GM19452 (cell line): ENCODE results near the gene AS3MT.
"Not testable (repeated sequence)": the region's sequence is repeated elsewhere in the genome, so short reads cannot be mapped to it uniquely, and the experiment has no call there.

Experiments used
- ATAC-seq: cut with Tn5 transposase; IDR thresholded peaks from one replicate; pipeline ENCODE4 v1.9.1; 2021; ENCODE audit not compliant: unreplicated experiment

The AS3MT gene

DNA sequence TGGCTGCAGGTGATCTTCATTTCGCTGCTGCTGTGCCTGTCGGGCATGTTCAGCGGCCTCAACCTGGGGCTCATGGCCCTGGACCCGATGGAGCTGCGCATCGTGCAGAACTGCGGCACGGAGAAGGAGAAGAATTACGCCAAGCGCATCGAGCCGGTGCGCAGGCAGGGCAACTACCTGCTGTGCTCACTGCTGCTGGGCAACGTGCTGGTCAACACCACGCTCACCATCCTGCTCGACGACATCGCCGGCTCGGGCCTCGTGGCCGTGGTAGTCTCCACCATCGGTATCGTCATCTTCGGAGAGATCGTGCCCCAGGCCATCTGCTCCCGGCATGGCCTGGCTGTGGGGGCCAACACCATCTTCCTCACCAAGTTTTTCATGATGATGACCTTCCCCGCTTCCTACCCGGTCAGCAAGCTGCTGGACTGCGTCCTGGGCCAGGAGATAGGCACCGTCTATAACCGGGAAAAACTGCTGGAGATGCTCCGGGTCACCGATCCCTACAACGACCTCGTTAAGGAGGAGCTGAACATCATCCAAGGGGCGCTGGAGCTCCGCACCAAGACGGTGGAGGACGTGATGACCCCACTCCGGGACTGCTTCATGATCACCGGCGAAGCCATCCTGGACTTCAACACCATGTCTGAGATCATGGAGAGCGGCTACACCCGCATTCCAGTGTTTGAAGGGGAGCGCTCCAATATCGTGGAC lies 50.1 kb downstream of the AS3MT start:
- no peak for ATAC-seq

DNA sequence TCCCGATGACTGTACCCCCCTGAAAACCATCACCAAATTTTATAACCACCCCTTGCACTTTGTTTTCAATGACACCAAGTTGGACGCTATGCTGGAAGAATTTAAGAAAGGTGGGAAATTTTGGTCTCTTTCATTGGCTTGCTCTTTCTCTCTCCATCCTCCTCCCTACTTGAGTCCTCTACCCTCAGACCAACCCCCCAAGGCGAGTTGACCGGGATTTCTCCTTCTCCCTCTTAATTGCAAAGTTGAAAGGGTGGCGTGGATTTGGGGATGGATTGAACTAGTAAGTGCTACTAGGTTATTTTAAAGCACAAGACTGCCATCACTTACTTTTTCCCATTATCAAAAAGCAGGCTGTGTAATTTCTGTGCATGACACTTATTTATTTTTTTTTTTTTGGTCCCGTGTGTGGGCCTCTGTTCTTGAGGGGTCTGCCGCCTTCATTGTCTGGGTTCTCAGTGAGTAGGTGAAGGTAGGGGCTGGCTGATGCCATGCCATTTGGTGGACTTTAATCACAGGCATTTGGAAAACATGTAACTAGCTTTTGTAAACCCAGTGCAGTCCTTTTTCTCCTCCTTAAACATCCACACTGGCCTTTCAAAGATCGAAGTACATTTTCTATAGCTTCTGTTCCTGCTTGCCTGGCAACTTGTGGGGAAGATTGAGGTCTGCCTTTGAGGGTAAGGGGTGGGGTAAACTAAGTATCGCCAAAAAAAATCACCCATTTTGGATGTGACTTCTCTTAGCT lies 50.9 kb downstream of the AS3MT start:
- no peak for ATAC-seq

- no peak for ATAC-seq
Measured at GRCh38 chr10:102923601-102924000, 54.3 kb downstream of the AS3MT start.

DNA sequence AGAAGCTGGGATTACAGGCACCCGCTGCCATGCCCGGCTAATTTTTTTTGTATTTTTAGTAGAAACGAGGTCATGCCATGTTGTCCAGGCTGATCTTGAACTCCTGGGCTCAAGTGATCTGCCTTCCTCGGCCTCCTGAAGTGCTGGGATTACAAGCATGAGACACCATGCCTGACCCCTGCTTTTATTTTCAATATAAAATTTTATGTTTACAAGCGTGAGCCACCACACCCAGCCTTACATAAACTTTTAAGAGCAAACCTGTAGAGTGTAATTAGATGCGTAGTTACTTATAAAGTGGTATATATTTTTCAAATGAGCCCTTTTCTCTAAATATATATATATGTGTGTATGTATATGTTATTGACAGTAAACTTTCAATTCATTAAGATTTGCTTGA lies 57.6 kb downstream of the AS3MT start:
- ATAC-seq, result no peak

DNA sequence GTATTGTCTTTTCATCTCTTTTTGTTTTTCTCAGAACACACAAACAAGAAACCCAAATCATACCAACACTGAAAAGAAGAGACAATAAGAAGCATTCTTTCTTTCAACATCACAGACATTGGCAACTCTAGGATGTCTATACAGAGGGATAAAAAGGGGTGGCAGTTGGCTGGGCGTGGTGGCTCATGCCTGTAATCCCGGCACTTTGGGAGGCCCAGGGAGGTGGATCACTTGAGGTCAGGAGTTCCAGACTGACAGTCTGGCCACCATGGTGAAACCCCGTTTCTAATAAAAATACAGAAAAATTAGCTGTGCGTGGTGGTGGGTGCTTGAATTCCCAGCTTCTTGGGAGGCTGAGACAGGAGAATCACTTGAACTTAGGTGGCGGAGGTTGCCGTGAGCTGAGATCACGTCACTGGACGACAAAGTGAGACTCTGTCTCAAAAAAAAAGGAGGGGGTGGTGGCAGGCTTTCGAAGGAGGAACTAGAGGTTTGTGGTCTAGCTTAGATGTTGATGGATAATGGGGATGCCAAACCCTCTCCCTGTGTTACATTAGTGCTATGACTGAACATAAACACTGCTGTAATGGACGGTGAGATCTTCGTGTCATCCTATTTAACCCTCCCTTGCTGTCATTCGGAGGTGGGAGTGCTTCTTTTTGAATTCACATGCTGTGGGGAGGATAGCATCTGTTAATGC lies 58.2 kb downstream of the AS3MT start:
- ATAC-seq, result no peak

DNA sequence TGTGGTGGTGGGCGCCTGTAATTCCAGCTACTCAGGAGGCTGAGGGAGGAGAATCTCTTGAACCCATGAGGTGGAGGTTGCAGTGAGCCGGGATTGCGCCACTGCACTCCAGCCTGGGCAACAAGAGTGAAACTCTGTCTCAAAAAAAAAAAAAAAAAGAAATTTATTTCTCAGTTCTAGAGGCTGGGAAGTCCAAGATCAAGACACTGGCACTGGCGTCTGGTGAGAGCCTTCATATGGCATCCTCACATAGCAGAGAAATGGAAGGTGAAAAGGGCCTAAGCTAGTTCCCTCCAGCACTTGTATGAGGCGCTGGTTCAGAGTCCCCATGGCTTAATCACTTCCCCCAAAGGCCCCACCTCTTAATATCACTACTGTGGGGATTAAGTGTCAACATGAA lies 59.2 kb downstream of the AS3MT start:
- not testable (repeated sequence) for ATAC-seq

DNA sequence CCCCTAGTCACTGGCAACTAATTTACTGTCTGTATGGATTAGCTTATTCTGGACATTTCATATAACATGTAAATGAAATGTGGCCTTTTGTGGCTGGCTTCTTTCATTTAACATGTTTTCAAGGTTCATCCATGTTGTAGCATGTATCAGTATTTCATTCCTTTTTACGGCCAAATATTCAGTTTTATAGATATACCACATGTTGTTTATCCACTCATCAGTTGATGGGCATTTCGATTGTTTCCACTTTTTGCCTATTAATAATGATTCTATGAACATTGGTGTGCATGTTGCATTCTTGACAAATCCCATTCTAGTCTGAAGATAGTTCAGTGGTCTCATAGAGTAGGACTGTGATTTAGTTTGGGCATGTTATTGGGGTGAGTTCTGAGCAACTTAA lies 61.5 kb downstream of the AS3MT start:
- no peak for ATAC-seq

DNA sequence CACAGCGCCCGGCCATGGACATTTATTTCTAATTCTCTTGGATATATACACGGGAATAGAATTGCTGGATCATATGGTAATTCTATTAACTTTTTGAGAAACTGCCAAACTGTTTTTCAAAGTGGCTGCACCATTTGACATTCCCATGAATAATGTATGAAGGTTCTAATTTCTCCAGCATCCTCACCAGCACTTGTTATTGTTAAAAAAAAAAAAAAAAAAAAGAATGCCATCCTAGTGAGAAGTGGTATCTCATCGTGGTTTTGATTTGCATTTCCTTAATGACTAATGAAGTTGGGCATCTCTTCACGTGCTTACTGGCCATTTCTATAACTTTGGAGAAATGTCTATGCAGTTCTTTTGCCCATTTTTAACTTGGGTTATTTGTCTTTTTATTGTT lies 62.4 kb downstream of the AS3MT start:
- ATAC-seq, result no peak

DNA sequence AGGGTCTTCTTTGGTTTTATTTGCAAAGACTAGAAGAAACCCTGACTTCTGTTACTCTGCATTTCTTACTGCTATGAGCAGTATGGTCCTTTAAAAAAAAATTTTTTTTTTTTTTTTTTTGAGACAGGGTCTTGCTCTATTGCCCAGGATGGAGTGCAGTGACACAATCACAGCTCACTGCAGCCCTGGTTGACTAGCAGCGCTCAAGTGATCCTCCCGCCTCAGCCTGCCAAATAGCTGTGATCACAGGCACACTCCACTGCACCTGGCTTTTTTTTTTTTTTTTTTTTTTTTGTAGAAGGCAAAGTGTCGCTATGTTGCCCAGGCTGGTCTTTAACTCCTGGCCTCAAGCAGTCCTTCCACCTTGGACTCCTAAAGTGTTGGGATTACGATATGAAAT lies 66.2 kb downstream of the AS3MT start:
- no peak for ATAC-seq

GRCh38 chr10:102935939-102936605 lies 66.8 kb downstream of the AS3MT start:
- no peak for ATAC-seq

GRCh38 chr10:102941401-102941800 lies 72.1 kb downstream of the AS3MT start:
- no peak for ATAC-seq

GRCh38 chr10:102945449-102945848 lies 76.2 kb downstream of the AS3MT start:
- ATAC-seq, result no peak

- no peak for ATAC-seq
Measured at GRCh38 chr10:102945962-102946361, 76.7 kb downstream of the AS3MT start.

DNA sequence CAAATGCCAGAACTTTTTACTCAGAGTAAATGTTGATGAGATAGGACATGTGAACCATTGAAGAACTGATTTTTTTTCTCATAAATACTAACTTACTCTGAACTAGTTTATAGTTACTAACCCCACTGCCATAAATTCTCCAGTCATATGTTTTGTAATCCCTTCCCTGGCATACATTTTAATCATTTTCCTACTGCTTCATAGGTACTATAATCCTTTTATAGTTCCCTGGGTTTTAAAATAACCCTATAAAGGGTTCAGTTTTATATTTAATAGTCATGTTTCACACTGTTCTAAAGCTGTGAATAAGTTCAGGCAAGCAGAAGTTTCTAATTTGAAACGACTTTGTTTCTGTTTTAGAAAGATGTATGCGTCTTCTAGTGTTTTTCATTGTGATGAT lies 77.7 kb downstream of the AS3MT start:
- no peak for ATAC-seq

DNA sequence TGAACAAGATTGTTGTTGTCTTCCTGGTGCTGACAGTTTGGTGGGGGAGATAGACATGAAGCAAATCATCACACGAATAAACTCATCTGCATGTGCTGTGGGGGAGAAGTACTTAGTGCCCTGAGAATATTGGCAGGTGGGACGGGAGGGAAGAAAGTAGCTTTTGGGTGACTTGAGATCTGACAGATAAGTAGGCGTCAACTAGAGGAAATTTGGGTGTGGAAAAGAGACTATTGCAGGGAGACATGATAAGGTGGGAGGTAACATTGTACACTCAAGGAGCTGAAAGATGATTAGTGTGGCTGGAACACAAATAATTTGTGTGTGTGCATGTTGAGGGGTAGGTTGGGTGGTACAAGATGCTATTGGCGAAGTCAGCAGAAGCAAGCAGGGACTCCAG lies 78.9 kb downstream of the AS3MT start:
- ATAC-seq, result no peak

GRCh38 chr10:102948786-102949185 lies 79.5 kb downstream of the AS3MT start:
- ATAC-seq, result no peak

GRCh38 chr10:102949916-102950315 lies 80.6 kb downstream of the AS3MT start:
- ATAC-seq, result no peak

DNA sequence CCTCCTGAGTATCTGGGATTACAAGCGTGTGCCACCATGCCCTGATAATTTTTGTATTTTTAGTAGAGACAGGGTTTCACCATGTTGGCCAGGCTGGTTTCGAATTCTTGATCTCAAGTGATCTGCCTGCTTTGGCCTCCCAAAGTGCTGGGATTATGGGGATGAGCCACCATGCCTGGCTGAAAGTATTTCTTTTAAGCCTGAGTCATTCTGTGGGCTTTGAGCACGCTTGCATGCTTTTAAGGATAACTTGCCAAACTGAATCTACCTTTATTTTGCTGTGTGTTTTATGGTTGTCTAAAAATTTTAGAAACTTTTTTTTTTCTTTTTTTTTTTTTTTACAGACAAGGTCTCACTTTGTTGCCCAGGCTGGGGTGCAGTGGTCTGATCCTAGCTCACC lies 82.0 kb downstream of the AS3MT start:
- no peak for ATAC-seq
